Stomach smooth muscle (tissue), 2 donors: ENCODE measurements around the gene CAPN12.

ENCODE experiments used
- H3K27ac ChIP-seq: one replicate; pipeline ENCODE4 v1.7.0; 2013; ENCODE audit warnings: mild to moderate bottlenecking, low read length, inconsistent platforms
- H3K27me3 ChIP-seq, 2 donors: one replicate each; pipeline ENCODE4 v1.7.0; 2013; ENCODE audit warnings: low read length in 2 of 2; ENCODE audit not compliant: insufficient read depth in 2 of 2, control insufficient read depth in 1 of 2
- H3K36me3 ChIP-seq, 2 donors: one replicate each; pipeline ENCODE4 v1.7.0; 2013; ENCODE audit warnings: low read length in 2 of 2; ENCODE audit not compliant: control insufficient read depth in 2 of 2, insufficient read depth in 2 of 2
- H3K4me1 ChIP-seq: one replicate; pipeline ENCODE4 v1.7.0; 2013; ENCODE audit warnings: low read length; ENCODE audit not compliant: control insufficient read depth, insufficient read depth
- H3K4me3 ChIP-seq, 2 donors: one replicate each; pipeline ENCODE4 v1.7.0; 2013; ENCODE audit warnings: low read length in 2 of 2
- H3K9ac ChIP-seq, 2 donors: one replicate each; pipeline ENCODE4 v1.7.0; 2013; ENCODE audit warnings: low read length in 2 of 2, mild to moderate bottlenecking in 1 of 2
- H3K9me3 ChIP-seq, 2 donors: one replicate each; pipeline ENCODE4 v1.7.0; 2013; ENCODE audit warnings: low read length in 2 of 2; ENCODE audit not compliant: control insufficient read depth in 2 of 2
- donor health status: healthy.
- donor health status: Pancreatic carcinoma.

CAPN12 gene

GRCh38 chr19:38745316-38745715 lies 1.0 kb upstream of the CAPN12 start:
- Histone ChIP-seq H3K27me3 (no peaks in the 10 kb centered on the region), H3K9ac (no peak overlapping the region), H3K27ac (no peak overlapping the region), H3K4me3 (no peak overlapping the region), H3K36me3 (no peaks in the 10 kb centered on the region), H3K9me3 (no peaks in the 10 kb centered on the region), H3K4me1 (no peaks in the 10 kb centered on the region)

GRCh38 chr19:38744874-38745273 lies 600 bp upstream of the CAPN12 start:
- Histone ChIP-seq H3K9ac (no peak overlapping the region), H3K36me3 (no peaks in the 10 kb centered on the region), H3K4me1 (no peaks in the 10 kb centered on the region), H3K27ac (no peak overlapping the region), H3K9me3 (no peaks in the 10 kb centered on the region), H3K4me3 (no peak overlapping the region), H3K27me3 (no peaks in the 10 kb centered on the region)

GRCh38 chr19:38743394-38744297 lies 628 bp downstream of the CAPN12 start:
- Histone ChIP-seq H3K27ac (no peak overlapping the region), H3K4me3 (no peak overlapping the region), H3K27me3 (no peaks in the 10 kb centered on the region), H3K9me3 (no peaks in the 10 kb centered on the region), H3K9ac (no peak overlapping the region), H3K4me1 (no peaks in the 10 kb centered on the region), H3K36me3 (no peaks in the 10 kb centered on the region)

- Histone ChIP-seq H3K27ac (no peak overlapping the region), H3K4me1 (no peaks in the 10 kb centered on the region), H3K27me3 (no peaks in the 10 kb centered on the region), H3K9me3 (no peaks in the 10 kb centered on the region), H3K4me3 (no peak overlapping the region), H3K36me3 (no peaks in the 10 kb centered on the region), H3K9ac (no peak overlapping the region)
Observed at GRCh38 chr19:38742906-38743305, 1.4 kb downstream of the CAPN12 start.

GRCh38 chr19:38742296-38742695 lies 2.0 kb downstream of the CAPN12 start:
- H3K27me3 ChIP-seq = no peaks in the 10 kb centered on the region
- H3K4me1 ChIP-seq = no peaks in the 10 kb centered on the region
- no peaks in the 10 kb centered on the region for H3K36me3 ChIP-seq
- H3K4me3 ChIP-seq = no peak overlapping the region
- H3K9ac ChIP-seq = no peak overlapping the region
- no peaks in the 10 kb centered on the region for H3K9me3 ChIP-seq
- no peak overlapping the region for H3K27ac ChIP-seq

- no peaks in the 10 kb centered on the region for H3K4me1 ChIP-seq
- H3K36me3 ChIP-seq = no peaks in the 10 kb centered on the region
- no peak overlapping the region for H3K9ac ChIP-seq
Observed at GRCh38 chr19:38741670-38742069, 2.6 kb downstream of the CAPN12 start.

GRCh38 chr19:38740932-38741331 lies 3.3 kb downstream of the CAPN12 start:
- H3K9me3 ChIP-seq = no peaks in the 10 kb centered on the region
- no peak overlapping the region for H3K4me3 ChIP-seq
- no peak overlapping the region for H3K9ac ChIP-seq
- peaks cover 2% of the 10 kb centered on the region for H3K4me1 ChIP-seq
- H3K27ac ChIP-seq = no peak overlapping the region
- H3K27me3 ChIP-seq = no peaks in the 10 kb centered on the region
- H3K36me3 ChIP-seq = no peaks in the 10 kb centered on the region

More at GRCh38 chr19:38741670-38742069, 2.6 kb downstream of the CAPN12 start:
- Histone ChIP-seq H3K4me3 (no peak overlapping the region), H3K9me3 (no peaks in the 10 kb centered on the region), H3K27me3 (no peaks in the 10 kb centered on the region), H3K27ac (no peak overlapping the region)

GRCh38 chr19:38740257-38740592 lies 4.0 kb downstream of the CAPN12 start:
- Histone ChIP-seq H3K4me3 (no peak overlapping the region), H3K27me3 (no peaks in the 10 kb centered on the region), H3K27ac (no peak overlapping the region), H3K4me1 (peaks cover 2% of the 10 kb centered on the region), H3K36me3 (no peaks in the 10 kb centered on the region), H3K9ac (no peak overlapping the region), H3K9me3 (no peaks in the 10 kb centered on the region)

- Histone ChIP-seq H3K36me3 (no peaks in the 10 kb centered on the region), H3K4me3 (no peak overlapping the region), H3K27me3 (no peaks in the 10 kb centered on the region), H3K4me1 (peaks cover 4% of the 10 kb centered on the region), H3K9ac (no peak overlapping the region), H3K9me3 (no peaks in the 10 kb centered on the region), H3K27ac (no peak overlapping the region)
Observed at GRCh38 chr19:38739440-38740256, 4.6 kb downstream of the CAPN12 start.

GRCh38 chr19:38737921-38738737 lies 6.1 kb downstream of the CAPN12 start:
- H3K27ac ChIP-seq = no peak overlapping the region
- H3K4me1 ChIP-seq = peaks cover 10% of the 10 kb centered on the region
- no peaks in the 10 kb centered on the region for H3K9me3 ChIP-seq
- H3K4me3 ChIP-seq = no peak overlapping the region
- H3K9ac ChIP-seq = no peak overlapping the region
- no peaks in the 10 kb centered on the region for H3K27me3 ChIP-seq
- H3K36me3 ChIP-seq = no peaks in the 10 kb centered on the region
